T-helper 1 cell treated with Interleukin-12 subunit alpha and Interleukin-12 subunit beta and Interleukin-4 antibody, amounts not matched to agents 30 ng/mL and 1 ng/mL, for 36 hours (primary cell): ENCODE results near the gene FAM162A. TPM values are rescaled to one million over a fixed set of nuclear protein-coding genes. Genes with fewer than 3 reads are reported as not detected.

Source experiments
- total RNA-seq: library from RNA; stranded (reverse); gene quantifications from 2 replicates; pipeline ENCODE4 v1.2.3, GENCODE V29; 2022

The FAM162A gene
- total RNA-seq, 1 donor from 2014 or later = 38.4 TPM

Other genes starting within 250 kb of the FAM162A start
- not detected in 2 replicates for gene CASR, start 200.5 kb upstream of the FAM162A start, total RNA-seq
- not detected in 2 replicates for gene CSTA, start 58.9 kb upstream of the FAM162A start, total RNA-seq
- gene MIX23, start 951 bp upstream of the FAM162A start, total RNA-seq = 45.9 and 48.1 TPM in 2 replicates
- gene WDR5B, start 31.9 kb downstream of the FAM162A start, total RNA-seq = 5.0 and 5.5 TPM in 2 replicates
- gene KPNA1, start 130.8 kb downstream of the FAM162A start, total RNA-seq = 67.4 and 68.7 TPM in 2 replicates
- 142 and 152 TPM in 2 replicates for gene PARP9, start 180.1 kb downstream of the FAM162A start, total RNA-seq
- 154 and 160 TPM in 2 replicates for gene DTX3L, start 180.2 kb downstream of the FAM162A start, total RNA-seq
- 43.2 and 43.5 TPM in 2 replicates for gene PARP15, start 193.5 kb downstream of the FAM162A start, total RNA-seq